ENCODE data around the gene ATP1B3. TPM values are rescaled to one million over a fixed set of nuclear protein-coding genes. Genes with fewer than 3 reads are reported as not detected.
A peak's percentile ranks its signal among the peaks of the same experiment; 100 is the strongest.

Gene ATP1B3
- total and polyA plus RNA-seq, 2 of the 13 experiments (the other 11 are each of a cell fraction or from before 2014, with no cell fraction given) = 84.3 to 93.6 TPM

DNA sequence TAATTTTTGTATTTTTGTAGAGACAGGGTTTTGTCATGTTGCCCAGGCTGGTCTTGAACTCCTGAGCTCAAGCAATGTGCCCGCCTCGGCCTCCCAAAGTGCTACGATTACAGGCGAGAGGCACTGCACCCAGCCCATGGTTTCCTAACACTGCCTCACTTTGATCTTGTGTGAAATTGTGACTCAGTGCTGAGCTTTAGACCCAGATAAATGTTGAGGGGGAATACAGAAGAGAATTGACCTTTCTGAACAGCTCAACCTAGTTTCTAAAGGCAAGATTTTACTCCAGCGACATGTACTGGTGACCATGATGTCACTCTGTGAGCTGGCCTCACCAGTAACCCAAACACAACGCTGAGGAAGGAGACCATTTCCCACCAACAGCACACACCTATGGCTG is 73.5 kb downstream of the ATP1B3 start (continued):
- TF ChIP-seq, protein P1, sequence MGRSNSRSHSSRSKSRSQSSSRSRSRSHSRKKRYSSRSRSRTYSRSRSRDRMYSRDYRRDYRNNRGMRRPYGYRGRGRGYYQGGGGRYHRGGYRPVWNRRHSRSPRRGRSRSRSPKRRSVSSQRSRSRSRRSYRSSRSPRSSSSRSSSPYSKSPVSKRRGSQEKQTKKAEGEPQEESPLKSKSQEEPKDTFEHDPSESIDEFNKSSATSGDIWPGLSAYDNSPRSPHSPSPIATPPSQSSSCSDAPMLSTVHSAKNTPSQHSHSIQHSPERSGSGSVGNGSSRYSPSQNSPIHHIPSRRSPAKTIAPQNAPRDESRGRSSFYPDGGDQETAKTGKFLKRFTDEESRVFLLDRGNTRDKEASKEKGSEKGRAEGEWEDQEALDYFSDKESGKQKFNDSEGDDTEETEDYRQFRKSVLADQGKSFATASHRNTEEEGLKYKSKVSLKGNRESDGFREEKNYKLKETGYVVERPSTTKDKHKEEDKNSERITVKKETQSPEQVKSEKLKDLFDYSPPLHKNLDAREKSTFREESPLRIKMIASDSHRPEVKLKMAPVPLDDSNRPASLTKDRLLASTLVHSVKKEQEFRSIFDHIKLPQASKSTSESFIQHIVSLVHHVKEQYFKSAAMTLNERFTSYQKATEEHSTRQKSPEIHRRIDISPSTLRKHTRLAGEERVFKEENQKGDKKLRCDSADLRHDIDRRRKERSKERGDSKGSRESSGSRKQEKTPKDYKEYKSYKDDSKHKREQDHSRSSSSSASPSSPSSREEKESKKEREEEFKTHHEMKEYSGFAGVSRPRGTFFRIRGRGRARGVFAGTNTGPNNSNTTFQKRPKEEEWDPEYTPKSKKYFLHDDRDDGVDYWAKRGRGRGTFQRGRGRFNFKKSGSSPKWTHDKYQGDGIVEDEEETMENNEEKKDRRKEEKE (IDR thresholded peaks at IDR 0.05) = no peak
- TF ChIP-seq REL (CRISPR knock-in tag; conservative IDR thresholded peaks at IDR 0.05) (no peak), HOXA3 (CRISPR knock-in tag; IDR thresholded peaks at IDR 0.05) (peak; percentile 36; the same call in 1 of the 2 replicates), ZNF782 (CRISPR knock-in tag; IDR thresholded peaks at IDR 0.05; ENCODE audit: borderline replicate concordance) (no peak), FOXP1 (IDR thresholded peaks at IDR 0.05) (no peak), FOXP1 (CRISPR knock-in tag; IDR thresholded peaks at IDR 0.05) (peak; percentile 40; the same call in 1 of the 2 replicates), ZNF878 (CRISPR knock-in tag; IDR thresholded peaks at IDR 0.05) (no peak), ZNF160 (CRISPR knock-in tag; IDR thresholded peaks at IDR 0.05) (no peak), XRCC5 (optimal IDR thresholded peaks at IDR 0.05; ENCODE audit: low read length) (no peak), ZNF552 (CRISPR knock-in tag; IDR thresholded peaks at IDR 0.05; ENCODE audit: borderline replicate concordance) (no peak), MEIS1 (CRISPR knock-in tag; IDR thresholded peaks at IDR 0.05; ENCODE audit: borderline replicate concordance) (no peak), BORCS8-MEF2B (CRISPR knock-in tag; IDR thresholded peaks at IDR 0.05) (no peak), ZNF607 (CRISPR knock-in tag; IDR thresholded peaks at IDR 0.05; ENCODE audit: borderline replicate concordance) (no peak), ZSCAN25 (CRISPR knock-in tag; IDR thresholded peaks at IDR 0.05) (no peak), TBX2 (CRISPR knock-in tag; IDR thresholded peaks at IDR 0.05; ENCODE audit: borderline replicate concordance) (peak; percentile 67; the same call in 1 of the 2 replicates), RELA (CRISPR knock-in tag; IDR thresholded peaks at IDR 0.05) (no peak), ZFP62 (CRISPR knock-in tag; IDR thresholded peaks at IDR 0.05) (no peak)
- TF ChIP-seq, protein P2, sequence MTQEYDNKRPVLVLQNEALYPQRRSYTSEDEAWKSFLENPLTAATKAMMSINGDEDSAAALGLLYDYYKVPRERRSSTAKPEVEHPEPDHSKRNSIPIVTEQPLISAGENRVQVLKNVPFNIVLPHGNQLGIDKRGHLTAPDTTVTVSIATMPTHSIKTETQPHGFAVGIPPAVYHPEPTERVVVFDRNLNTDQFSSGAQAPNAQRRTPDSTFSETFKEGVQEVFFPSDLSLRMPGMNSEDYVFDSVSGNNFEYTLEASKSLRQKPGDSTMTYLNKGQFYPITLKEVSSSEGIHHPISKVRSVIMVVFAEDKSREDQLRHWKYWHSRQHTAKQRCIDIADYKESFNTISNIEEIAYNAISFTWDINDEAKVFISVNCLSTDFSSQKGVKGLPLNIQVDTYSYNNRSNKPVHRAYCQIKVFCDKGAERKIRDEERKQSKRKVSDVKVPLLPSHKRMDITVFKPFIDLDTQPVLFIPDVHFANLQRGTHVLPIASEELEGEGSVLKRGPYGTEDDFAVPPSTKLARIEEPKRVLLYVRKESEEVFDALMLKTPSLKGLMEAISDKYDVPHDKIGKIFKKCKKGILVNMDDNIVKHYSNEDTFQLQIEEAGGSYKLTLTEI (CRISPR knock-in tag; conservative IDR thresholded peaks at IDR 0.05) = no peak
- TF ChIP-seq, protein P3, sequence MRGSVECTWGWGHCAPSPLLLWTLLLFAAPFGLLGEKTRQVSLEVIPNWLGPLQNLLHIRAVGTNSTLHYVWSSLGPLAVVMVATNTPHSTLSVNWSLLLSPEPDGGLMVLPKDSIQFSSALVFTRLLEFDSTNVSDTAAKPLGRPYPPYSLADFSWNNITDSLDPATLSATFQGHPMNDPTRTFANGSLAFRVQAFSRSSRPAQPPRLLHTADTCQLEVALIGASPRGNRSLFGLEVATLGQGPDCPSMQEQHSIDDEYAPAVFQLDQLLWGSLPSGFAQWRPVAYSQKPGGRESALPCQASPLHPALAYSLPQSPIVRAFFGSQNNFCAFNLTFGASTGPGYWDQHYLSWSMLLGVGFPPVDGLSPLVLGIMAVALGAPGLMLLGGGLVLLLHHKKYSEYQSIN (CRISPR knock-in tag; IDR thresholded peaks at IDR 0.05; ENCODE audit: borderline replicate concordance) = no peak
- TF ChIP-seq, protein P4, sequence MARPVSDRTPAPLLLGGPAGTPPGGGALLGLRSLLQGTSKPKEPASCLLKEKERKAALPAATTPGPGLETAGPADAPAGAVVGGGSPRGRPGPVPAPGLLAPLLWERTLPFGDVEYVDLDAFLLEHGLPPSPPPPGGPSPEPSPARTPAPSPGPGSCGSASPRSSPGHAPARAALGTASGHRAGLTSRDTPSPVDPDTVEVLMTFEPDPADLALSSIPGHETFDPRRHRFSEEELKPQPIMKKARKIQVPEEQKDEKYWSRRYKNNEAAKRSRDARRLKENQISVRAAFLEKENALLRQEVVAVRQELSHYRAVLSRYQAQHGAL (CRISPR knock-in tag; IDR thresholded peaks at IDR 0.05; ENCODE audit: not compliant biosample characterization) = no peak
- TF ChIP-seq, protein P5, sequence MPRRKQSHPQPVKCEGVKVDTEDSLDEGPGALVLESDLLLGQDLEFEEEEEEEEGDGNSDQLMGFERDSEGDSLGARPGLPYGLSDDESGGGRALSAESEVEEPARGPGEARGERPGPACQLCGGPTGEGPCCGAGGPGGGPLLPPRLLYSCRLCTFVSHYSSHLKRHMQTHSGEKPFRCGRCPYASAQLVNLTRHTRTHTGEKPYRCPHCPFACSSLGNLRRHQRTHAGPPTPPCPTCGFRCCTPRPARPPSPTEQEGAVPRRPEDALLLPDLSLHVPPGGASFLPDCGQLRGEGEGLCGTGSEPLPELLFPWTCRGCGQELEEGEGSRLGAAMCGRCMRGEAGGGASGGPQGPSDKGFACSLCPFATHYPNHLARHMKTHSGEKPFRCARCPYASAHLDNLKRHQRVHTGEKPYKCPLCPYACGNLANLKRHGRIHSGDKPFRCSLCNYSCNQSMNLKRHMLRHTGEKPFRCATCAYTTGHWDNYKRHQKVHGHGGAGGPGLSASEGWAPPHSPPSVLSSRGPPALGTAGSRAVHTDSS (CRISPR knock-in tag; conservative IDR thresholded peaks at IDR 0.05) = no peak
- TF ChIP-seq, protein P6, sequence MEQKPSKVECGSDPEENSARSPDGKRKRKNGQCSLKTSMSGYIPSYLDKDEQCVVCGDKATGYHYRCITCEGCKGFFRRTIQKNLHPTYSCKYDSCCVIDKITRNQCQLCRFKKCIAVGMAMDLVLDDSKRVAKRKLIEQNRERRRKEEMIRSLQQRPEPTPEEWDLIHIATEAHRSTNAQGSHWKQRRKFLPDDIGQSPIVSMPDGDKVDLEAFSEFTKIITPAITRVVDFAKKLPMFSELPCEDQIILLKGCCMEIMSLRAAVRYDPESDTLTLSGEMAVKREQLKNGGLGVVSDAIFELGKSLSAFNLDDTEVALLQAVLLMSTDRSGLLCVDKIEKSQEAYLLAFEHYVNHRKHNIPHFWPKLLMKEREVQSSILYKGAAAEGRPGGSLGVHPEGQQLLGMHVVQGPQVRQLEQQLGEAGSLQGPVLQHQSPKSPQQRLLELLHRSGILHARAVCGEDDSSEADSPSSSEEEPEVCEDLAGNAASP (CRISPR knock-in tag; IDR thresholded peaks at IDR 0.05; ENCODE audit: borderline replicate concordance) = no peak

All from HepG2 (cell line).